Measurements from ENCODE around the gene SSH2. TPM values are rescaled to one million over a fixed set of nuclear protein-coding genes. Genes with fewer than 3 reads are reported as not detected.

Gene SSH2
- total RNA-seq, 1 experiment from 2014 or later: 22.9 TPM

DNA sequence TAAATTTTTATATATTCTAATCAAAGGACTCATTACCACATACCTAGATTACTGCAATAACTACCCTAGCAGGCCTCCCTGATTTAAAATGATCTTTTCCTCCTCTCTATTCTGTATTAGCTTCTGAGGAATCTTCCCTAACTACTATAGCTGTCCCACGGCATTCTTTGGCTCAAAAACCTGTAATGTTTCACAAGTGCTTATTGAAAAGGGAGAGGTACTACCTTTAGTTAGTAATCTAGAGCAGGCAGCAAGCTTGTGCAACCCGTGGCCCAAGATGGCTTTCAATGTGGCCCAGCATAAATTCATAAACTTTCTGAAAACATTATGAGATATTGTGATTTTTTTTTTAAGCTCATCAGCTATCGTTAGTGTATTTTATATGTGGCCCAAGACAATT, 236.3 kb downstream of the SSH2 start:
- no peak overlapping the region for H3K27ac Mint-ChIP-seq (ENCODE audit: unreplicated experiment)
- no peak for DNase-seq
- no peaks in the 10 kb centered on the region for H3K9me3 Mint-ChIP-seq (ENCODE audit: low read depth, unreplicated experiment)
- intact Hi-C loops (cut with micrococcal nuclease; ENCODE audit: unreplicated experiment): no loop called here
- no peaks in the 10 kb centered on the region for H3K27me3 Mint-ChIP-seq (ENCODE audit: unreplicated experiment)
- no TSS peak for BruUV-seq (replicated peaks)
- H3K4me1 Mint-ChIP-seq (ENCODE audit: low read depth, unreplicated experiment): no peaks in the 10 kb centered on the region
- TF ChIP-seq, protein P1, sequence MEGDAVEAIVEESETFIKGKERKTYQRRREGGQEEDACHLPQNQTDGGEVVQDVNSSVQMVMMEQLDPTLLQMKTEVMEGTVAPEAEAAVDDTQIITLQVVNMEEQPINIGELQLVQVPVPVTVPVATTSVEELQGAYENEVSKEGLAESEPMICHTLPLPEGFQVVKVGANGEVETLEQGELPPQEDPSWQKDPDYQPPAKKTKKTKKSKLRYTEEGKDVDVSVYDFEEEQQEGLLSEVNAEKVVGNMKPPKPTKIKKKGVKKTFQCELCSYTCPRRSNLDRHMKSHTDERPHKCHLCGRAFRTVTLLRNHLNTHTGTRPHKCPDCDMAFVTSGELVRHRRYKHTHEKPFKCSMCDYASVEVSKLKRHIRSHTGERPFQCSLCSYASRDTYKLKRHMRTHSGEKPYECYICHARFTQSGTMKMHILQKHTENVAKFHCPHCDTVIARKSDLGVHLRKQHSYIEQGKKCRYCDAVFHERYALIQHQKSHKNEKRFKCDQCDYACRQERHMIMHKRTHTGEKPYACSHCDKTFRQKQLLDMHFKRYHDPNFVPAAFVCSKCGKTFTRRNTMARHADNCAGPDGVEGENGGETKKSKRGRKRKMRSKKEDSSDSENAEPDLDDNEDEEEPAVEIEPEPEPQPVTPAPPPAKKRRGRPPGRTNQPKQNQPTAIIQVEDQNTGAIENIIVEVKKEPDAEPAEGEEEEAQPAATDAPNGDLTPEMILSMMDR (IDR thresholded peaks at IDR 0.05; ENCODE audit: unreplicated experiment): no peak
- H3K4me3 Mint-ChIP-seq (ENCODE audit: low read depth, unreplicated experiment): no peak overlapping the region
- no peaks in the 10 kb centered on the region for H3K36me3 Mint-ChIP-seq (ENCODE audit: insufficient read depth, unreplicated experiment)
- CTCF ChIA-PET: interaction anchor here (0.8 kb wide), 1 partner anchor 55 kb away, joined by 3 read pairs; no protein-coding TSS in a partner anchor

DNA sequence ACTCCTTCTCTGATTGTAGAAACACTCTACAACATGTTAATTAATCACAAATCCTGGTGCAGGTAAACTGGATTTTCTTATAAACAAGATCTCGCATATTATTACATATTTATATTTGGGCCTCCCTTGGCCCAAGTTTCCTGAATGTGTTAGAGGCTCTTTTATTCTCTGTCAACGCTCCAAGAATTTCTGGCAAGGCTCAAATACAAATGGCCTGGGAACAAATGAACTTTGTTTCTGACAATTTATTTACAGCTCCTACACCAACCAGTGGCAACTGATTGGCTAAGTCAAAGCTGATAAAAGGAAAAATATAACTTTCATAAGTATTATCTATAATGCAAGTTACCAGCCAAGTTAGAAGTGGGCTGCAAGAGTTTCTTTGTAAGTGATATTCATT, 242.4 kb downstream of the SSH2 start:
- DNase-seq: no peak
- H3K27me3 Mint-ChIP-seq (ENCODE audit: unreplicated experiment): no peaks in the 10 kb centered on the region
- H3K4me1 Mint-ChIP-seq (ENCODE audit: low read depth, unreplicated experiment): no peaks in the 10 kb centered on the region
- no peak overlapping the region for H3K4me3 Mint-ChIP-seq (ENCODE audit: low read depth, unreplicated experiment)
- BruUV-seq (replicated peaks): no TSS peak
- intact Hi-C loops (cut with micrococcal nuclease; ENCODE audit: unreplicated experiment): no loop called here
- no peak overlapping the region for H3K27ac Mint-ChIP-seq (ENCODE audit: unreplicated experiment)
- TF ChIP-seq, protein P1 (IDR thresholded peaks at IDR 0.05; ENCODE audit: unreplicated experiment): no peak
- H3K9me3 Mint-ChIP-seq (ENCODE audit: low read depth, unreplicated experiment): no peaks in the 10 kb centered on the region
- CTCF ChIA-PET: no interaction called here
- H3K36me3 Mint-ChIP-seq (ENCODE audit: insufficient read depth, unreplicated experiment): no peaks in the 10 kb centered on the region

DNA sequence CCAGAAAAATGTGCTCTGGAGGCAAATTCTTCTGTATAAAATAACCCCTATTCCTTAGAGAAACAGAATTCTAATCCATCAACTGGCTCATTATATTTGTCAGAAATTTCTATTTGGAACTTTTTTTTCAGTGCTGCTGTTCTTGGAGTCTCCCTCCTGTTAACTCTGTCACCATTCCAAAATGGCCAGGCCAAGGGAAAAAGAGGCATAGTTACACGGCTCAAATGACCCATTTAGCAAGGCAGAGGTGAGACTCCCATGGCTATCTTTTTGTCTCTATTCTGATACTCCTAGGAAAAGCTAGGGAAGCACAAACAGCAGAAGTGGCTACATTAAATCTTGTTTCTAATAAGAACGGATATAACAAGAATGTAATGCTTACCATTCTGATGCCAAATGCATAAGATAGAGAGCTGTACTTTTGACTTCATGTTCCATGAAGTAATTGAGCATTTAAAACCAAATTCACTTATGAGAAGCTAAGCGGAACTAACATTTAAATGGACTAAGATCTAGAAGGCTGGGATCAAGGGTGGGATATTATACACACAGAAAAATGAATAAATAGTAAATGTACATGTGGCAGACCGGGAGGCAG, 242.9 kb downstream of the SSH2 start:
- Mint-ChIP-seq H3K36me3 (ENCODE audit: insufficient read depth, unreplicated experiment) (no peaks in the 10 kb centered on the region), H3K4me1 (ENCODE audit: low read depth, unreplicated experiment) (no peaks in the 10 kb centered on the region), H3K9me3 (ENCODE audit: low read depth, unreplicated experiment) (no peaks in the 10 kb centered on the region), H3K4me3 (ENCODE audit: low read depth, unreplicated experiment) (no peak overlapping the region), H3K27ac (ENCODE audit: unreplicated experiment) (no peak overlapping the region), H3K27me3 (ENCODE audit: unreplicated experiment) (no peaks in the 10 kb centered on the region)
- CTCF ChIA-PET: no interaction called here
- no TSS peak for BruUV-seq (replicated peaks)
- DNase-seq: no peak
- TF ChIP-seq, protein P1 (IDR thresholded peaks at IDR 0.05; ENCODE audit: unreplicated experiment): no peak
- intact Hi-C loops (cut with micrococcal nuclease; ENCODE audit: unreplicated experiment): no loop called here

DNA sequence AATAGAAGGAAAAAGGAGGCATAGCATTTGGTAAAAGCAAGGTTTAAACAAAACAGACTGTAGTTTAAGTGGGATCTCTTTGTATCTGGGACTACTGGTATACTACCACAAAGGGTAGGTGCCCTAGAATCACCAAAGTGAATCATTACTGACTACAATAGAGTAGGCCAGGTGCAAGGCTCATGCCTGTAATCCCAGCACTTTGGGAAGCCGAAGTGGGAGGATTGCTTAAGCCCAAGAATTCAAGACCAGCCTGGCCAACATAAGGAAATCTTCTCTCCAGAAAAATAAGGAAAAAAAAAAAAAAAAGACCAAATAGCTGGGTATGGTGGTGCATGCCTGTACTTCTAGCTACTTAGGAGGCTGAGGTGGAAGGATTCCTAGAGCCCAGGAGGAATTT, 246.5 kb downstream of the SSH2 start:
- intact Hi-C loops (cut with micrococcal nuclease; ENCODE audit: unreplicated experiment): no loop called here
- BruUV-seq (replicated peaks): no TSS peak
- no peak for DNase-seq

More for the DNA sequence above, 246.5 kb downstream of the SSH2 start:
- Mint-ChIP-seq H3K27ac (ENCODE audit: unreplicated experiment) (no peak overlapping the region), H3K4me3 (ENCODE audit: low read depth, unreplicated experiment) (no peak overlapping the region), H3K4me1 (ENCODE audit: low read depth, unreplicated experiment) (no peaks in the 10 kb centered on the region), H3K9me3 (ENCODE audit: low read depth, unreplicated experiment) (no peaks in the 10 kb centered on the region), H3K36me3 (ENCODE audit: insufficient read depth, unreplicated experiment) (no peaks in the 10 kb centered on the region), H3K27me3 (ENCODE audit: unreplicated experiment) (no peaks in the 10 kb centered on the region)
- CTCF ChIA-PET: no interaction called here
- TF ChIP-seq, protein P1 (IDR thresholded peaks at IDR 0.05; ENCODE audit: unreplicated experiment): no peak

Measured in Calu3 (cell line).